GM18909 (cell line): ENCODE results near the gene RPL34.
"Not testable (repeated sequence)": the region's sequence is repeated elsewhere in the genome, so short reads cannot be mapped to it uniquely, and the experiment has no call there.

Source experiments
- ATAC-seq: cut with Tn5 transposase; IDR thresholded peaks from one replicate; pipeline ENCODE4 v1.9.1; 2021; ENCODE audit warnings: mild to moderate bottlenecking; ENCODE audit not compliant: unreplicated experiment, poor library complexity

Gene RPL34

GRCh38 chr4:108620101-108620932, at the start of gene RPL34:
Gene RPL34, plus strand, starts transcription at chr4:108620576. Its CDS starts 1,384 bp downstream, at chr4:108621960.
- peak; percentile 100 for ATAC-seq

DNA sequence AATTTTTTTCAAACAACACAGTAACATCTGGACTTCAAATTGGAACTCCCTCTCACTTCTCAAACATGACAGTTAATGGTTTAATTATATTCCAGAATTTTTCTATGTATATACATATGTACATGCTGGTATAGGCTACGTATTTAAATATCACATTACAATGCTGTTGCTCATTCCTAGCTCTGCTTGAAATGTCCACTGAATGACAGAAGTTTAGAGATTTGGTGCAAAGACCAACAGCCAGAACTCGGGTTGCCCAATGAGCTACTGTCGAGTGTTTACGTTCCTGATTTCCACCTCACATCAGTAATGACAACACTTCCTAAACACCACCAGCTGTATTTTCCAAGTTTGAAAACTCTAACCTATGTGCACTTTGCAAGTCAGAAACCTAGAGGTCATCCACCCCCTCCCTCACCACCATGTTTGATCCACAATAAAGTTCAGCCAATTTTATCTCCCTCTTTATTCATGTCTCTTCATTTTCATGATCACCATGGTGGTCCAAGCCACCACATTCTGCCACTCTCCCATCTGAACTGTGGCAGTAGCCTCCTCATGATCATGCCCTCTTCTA, 49.3 kb upstream of the RPL34 start:
- no peak for ATAC-seq

DNA sequence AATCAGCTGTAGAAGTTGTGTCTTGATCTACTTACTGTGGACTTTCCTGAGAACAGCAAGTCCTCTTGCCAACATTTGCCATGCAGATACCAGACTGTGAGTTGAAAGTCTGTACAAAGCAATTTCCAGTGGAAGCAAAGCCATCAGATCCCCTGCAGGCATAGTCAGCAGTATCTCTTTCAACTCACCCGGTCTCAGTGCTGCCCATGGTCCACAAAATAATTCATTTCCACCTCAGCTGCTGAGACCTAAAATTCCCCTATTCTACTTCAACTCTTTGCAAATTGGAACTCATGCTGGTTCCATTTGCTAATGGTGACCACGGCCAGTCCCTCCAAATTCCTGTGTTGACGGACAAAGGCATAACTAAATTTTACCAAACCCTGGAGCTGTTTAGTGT, 46.0 kb upstream of the RPL34 start:
- ATAC-seq = no peak

DNA sequence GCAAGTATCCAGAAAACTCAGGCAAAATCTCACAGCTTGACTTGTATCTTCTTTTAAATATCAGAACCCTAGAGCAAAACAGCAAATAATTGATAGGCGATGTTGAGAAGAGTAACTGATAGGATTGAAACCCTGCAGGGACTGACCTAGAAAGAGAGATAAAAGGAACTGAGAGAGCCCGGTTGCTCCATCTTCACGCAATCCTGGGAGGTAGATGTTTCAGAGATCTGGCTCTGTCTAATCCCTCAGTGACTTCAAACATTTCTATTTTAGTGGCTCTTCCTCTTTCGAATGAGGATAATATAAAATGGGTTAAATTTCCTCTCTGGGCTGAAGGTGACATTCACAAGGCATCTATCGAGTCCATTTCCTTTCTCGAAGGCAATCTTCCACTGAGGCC, 39.3 kb upstream of the RPL34 start:
- no peak for ATAC-seq

DNA sequence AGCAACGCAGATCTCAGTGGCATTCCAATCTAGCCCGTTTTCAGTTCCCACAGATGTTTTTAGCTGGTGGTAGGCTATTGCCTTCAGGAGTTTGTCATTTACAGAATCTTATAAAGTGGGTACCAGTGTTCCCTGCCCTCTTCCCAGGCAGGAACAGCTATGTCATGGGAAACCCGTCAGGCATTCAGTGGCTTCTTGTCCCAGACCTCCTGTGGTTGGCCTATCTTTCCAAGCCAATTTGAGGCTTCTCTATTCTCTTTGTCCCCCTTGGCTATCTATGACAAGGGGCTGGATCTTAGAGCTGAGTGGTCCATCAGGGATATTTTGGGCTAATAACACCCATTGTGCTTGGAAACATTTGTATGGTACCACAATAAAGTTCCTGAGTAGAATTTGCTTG, 33.6 kb upstream of the RPL34 start:
- no peak for ATAC-seq

DNA sequence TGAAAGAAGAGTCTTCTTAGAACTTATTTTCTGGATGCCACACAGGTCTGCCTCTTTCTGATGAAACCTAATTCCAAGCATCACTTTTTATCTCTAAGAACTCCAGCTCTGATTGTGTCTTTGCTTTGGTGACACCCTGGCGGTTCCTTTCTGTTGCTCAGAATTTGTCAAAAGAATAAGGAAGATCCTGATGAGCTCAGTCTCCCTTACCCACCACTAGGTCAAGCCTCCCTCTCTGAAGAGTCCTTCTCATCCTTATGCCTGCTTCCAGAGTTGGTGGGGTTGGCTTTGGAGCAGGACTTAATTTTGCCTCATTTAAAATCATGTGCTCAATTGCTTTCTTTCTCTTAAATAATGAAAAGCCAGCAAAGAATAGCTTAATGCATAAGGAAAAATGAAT, 31.5 kb upstream of the RPL34 start:
- no peak for ATAC-seq

GRCh38 chr4:108589961-108590360, 30.4 kb upstream of the RPL34 start:
- ATAC-seq = no peak

- no peak for ATAC-seq
Observed at GRCh38 chr4:108590776-108591175, 29.6 kb upstream of the RPL34 start.

DNA sequence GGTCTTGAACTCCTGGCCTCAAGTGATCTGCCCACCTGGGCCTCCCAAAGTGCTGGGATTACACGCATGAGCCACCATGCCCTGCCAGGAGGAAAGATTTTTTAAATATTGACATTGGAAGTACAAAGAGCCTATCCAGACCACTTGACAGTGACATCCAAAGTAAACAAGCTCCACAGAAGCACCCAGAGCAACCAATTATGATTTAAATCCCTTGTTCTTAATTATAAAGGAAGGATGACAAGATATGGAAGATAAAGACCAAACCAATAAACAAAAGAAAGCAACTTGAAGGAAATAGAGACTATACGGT, 27.7 kb upstream of the RPL34 start:
- no peak for ATAC-seq

DNA sequence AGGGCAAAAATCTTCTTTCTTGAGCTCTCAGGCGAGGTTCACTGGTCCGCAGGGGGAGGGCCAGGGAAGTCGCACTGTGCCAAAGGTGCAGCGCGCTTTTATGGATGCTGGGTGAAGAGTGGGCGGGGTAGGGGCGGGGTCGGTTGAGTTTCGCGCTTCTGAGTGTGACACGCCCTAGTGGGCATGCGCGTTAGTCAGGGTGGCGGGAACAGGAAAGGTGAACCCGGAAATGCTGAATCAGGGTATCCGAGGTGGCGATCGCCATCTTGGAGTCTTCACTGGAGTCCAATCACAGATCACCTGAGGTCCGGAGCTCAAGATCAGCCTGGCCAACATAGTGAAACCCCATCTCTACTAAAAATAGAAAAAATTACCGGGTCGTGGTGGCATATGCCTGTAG, 26.1 kb upstream of the RPL34 start:
- ATAC-seq = not testable (repeated sequence)

- no peak for ATAC-seq
Observed at GRCh38 chr4:108596344-108596743, 24.0 kb upstream of the RPL34 start.

DNA sequence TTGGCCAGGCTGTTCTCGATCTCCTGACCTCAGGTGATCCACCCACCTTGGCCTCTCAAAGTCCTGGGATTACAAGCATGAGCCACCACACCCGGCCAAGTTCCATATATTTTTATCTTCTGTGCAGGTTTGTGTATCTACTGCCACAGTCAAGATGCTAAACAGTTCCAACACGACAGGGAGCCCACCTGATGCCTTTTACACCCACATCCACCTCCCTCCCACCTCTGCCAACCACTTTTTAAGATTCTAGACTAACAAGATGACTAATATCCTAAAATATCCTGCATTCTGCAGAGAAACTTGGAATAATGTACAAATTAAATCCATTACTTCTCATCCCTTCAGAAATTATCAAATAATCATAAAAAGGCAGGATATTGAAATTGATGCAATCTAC, 19.3 kb upstream of the RPL34 start:
- no peak for ATAC-seq

- no peak for ATAC-seq
Observed at GRCh38 chr4:108601532-108601931, 18.8 kb upstream of the RPL34 start.

GRCh38 chr4:108602163-108602562, 18.2 kb upstream of the RPL34 start:
- ATAC-seq = no peak

- no peak for ATAC-seq
Observed at GRCh38 chr4:108607079-108607815, 13.1 kb upstream of the RPL34 start.

DNA sequence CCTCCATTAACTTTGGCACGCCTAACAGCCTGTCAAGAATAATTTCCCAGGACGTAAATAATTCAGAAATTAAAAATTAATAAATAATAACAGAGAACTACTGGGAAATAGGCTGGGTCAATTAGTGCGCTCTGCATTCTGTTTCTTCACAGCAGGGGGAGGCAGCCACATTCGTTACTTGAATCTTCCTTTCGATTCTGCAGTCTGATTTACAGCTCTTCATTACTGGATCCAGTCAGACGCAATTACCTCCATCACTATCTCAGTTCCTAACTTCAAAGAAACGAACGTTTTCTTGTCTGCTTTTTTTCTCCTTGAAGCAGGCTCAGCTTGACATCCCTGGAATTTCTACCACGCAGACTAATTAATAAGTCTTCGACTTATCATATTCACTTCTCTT, 9.0 kb upstream of the RPL34 start:
- no peak for ATAC-seq

DNA sequence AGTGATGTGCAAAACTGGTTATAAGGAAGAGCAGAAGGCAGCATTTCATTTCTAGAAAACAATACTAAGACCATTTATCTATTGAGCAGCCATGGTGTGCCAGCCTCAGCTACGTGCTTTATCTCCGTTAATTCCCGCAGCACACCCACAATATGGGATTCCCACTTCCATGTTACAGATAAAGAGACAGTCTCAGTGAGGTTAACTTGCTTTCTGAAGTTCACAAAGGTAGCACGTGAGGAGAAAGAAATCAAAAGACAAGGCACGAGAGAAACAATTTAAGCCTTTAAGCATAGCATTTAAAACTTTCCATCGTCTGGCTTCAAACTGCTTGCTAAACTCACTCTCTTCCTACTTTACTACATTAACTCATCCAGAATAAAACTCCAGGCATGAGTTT, 8.0 kb upstream of the RPL34 start:
- no peak for ATAC-seq

GRCh38 chr4:108619372-108620100, 840 bp upstream of the RPL34 start:
- peak; percentile 15 for ATAC-seq

DNA sequence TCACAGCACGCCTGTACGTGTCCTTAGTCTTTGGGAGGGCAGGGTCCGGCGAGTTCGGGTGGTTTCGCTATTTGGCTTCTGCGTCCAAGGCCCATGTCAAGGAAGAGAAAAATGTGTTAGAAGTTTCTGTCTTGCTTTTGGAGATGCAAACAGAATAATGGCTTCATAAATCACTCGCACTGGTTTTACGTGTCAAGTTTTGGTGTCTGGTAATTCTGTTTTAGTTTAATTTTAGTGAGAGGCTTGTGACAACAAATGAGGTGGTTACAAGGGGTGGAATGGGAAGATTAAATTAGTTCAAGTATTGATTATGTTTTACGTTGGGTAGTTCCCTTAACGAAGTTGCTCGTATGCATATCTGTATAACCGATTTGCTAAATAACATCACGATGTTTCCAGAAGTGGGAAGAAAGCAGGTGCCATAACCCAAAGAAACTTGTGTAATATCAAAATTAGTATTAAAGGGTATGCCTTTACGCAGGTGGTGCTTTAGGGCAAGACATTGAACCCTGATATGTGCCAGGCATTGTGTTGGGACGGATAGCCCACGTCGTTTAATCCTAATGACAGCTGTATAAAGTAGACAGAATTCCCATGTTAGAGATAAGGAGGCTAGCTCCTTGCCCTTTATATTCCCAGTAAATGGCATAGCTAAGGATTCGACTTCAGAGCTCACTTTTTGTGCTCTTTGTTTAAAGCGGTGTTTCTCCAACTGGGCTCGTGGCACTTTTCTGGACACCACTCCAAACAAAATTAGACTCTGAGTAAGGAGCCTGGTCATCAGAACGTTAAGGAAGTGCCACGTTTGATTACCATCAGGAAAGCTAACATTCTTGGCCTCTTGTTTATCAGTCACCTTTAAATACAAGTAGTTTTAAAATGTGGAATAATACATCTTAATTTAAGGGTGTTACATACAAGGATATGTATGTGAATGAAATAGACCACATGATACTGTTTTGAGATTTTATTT, 843 bp downstream of the RPL34 start:
- ATAC-seq = peak; percentile 9

GRCh38 chr4:108622022-108622421, 1.6 kb downstream of the RPL34 start:
- no peak for ATAC-seq
